MCF 10A (cell line): Measurements from ENCODE around the gene KRTAP21-2. TPM values are rescaled to one million over a fixed set of nuclear protein-coding genes. Genes with fewer than 3 reads are reported as not detected.

ENCODE experiments used
- BruUV-seq: library from RNA; stranded (reverse); fragments of 400-500 nt; replicated peaks from 2 replicates; lab custom pipeline; 2021; lab: Mats Ljungman, UMichigan
- CTCF ChIA-PET: fragments of 300-600 bp; sonication (Branson Sonifier 250); formaldehyde crosslinking; extraction: SDS; loops from one replicate; lab custom pipeline; 2021; ENCODE audit warnings: antibody characterized with exemption, inconsistent platforms; lab: Yijun Ruan, JAX
- POLR2A ChIA-PET: fragments of 300-600, 350-650 bp; sonication (Branson Sonifier 250); formaldehyde crosslinking; extraction: SDS; loops from one replicate; lab custom pipeline; 2020; ENCODE audit warnings: antibody characterized with exemption, inconsistent platforms; lab: Yijun Ruan, JAX
- DNase-seq: peaks from one replicate; pipeline ENCODE4 v3.0.0-alpha.2; 2018; ENCODE audit not compliant: unreplicated experiment
- H3K27ac Mint-ChIP-seq: one replicate; pipeline ENCODE4 v1.8.0; 2022; ENCODE audit warnings: mild to moderate bottlenecking, low read depth, mixed read lengths; ENCODE audit not compliant: unreplicated experiment
- H3K27me3 Mint-ChIP-seq: one replicate; pipeline ENCODE4 v1.8.0; 2022; ENCODE audit warnings: mixed read lengths; ENCODE audit not compliant: insufficient read depth, unreplicated experiment
- H3K36me3 Mint-ChIP-seq: one replicate; pipeline ENCODE4 v1.8.0; 2022; ENCODE audit warnings: mild to moderate bottlenecking, moderate library complexity, mixed read lengths; ENCODE audit not compliant: insufficient read depth, unreplicated experiment
- H3K4me1 Mint-ChIP-seq: one replicate; pipeline ENCODE4 v1.8.0; 2022; ENCODE audit warnings: mixed read lengths; ENCODE audit not compliant: insufficient read depth, unreplicated experiment
- H3K4me3 Mint-ChIP-seq: one replicate; pipeline ENCODE4 v1.8.0; 2022; ENCODE audit warnings: mild to moderate bottlenecking, moderate library complexity, mixed read lengths; ENCODE audit not compliant: unreplicated experiment
- H3K9me3 Mint-ChIP-seq: one replicate; pipeline ENCODE4 v1.8.0; 2022; ENCODE audit warnings: mixed read lengths; ENCODE audit not compliant: unreplicated experiment
- intact Hi-C: fragments of 100-400 bp; cut with micrococcal nuclease; formaldehyde crosslinking; loops from 2 replicates; pipeline ENCODE4 v1.14.1; 2022
- total RNA-seq: library from RNA; stranded (reverse); gene quantifications from 2 replicates; pipeline ENCODE4 v1.2.3, GENCODE V29; 2022
- TF ChIP-seq, protein P1 (sequence below): fragments of 200-600 bp; IDR thresholded peaks from one replicate; pipeline ENCODE4 v1.8.0; 2022; ENCODE audit warnings: antibody characterized with exemption, mild to moderate bottlenecking; ENCODE audit not compliant: unreplicated experiment

The KRTAP21-2 gene
- total RNA-seq, 1 experiment from 2014 or later = not detected

- no peak overlapping the region for H3K4me3 Mint-ChIP-seq
- DNase-seq = peak; percentile 4
- CTCF ChIA-PET = interaction anchor here (0.6 to 1.0 kb wide), 3 partner anchors 10 to 392 kb away, joined by 3 read pairs; no protein-coding TSS in a partner anchor
- H3K36me3 Mint-ChIP-seq = no peaks in the 10 kb centered on the region
- no peaks in the 10 kb centered on the region for H3K4me1 Mint-ChIP-seq
- no peak overlapping the region for H3K27ac Mint-ChIP-seq
- H3K9me3 Mint-ChIP-seq = no peaks in the 10 kb centered on the region
- TF ChIP-seq, protein P1, sequence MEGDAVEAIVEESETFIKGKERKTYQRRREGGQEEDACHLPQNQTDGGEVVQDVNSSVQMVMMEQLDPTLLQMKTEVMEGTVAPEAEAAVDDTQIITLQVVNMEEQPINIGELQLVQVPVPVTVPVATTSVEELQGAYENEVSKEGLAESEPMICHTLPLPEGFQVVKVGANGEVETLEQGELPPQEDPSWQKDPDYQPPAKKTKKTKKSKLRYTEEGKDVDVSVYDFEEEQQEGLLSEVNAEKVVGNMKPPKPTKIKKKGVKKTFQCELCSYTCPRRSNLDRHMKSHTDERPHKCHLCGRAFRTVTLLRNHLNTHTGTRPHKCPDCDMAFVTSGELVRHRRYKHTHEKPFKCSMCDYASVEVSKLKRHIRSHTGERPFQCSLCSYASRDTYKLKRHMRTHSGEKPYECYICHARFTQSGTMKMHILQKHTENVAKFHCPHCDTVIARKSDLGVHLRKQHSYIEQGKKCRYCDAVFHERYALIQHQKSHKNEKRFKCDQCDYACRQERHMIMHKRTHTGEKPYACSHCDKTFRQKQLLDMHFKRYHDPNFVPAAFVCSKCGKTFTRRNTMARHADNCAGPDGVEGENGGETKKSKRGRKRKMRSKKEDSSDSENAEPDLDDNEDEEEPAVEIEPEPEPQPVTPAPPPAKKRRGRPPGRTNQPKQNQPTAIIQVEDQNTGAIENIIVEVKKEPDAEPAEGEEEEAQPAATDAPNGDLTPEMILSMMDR = no peak
- POLR2A ChIA-PET = interaction anchor here (0.7 kb wide), 1 partner anchor 399 kb away, joined by 3 read pairs; no protein-coding TSS in a partner anchor
- H3K27me3 Mint-ChIP-seq = peaks cover 76% of the 10 kb centered on the region
- intact Hi-C loops = loop anchor here (5.0 kb wide), 1 partner anchor 226 kb away; no protein-coding TSS in a partner anchor
- BruUV-seq = no TSS peak
Measured at GRCh38 chr21:30733026-30733425, 14.0 kb downstream of the KRTAP21-2 start.

GRCh38 chr21:30726726-30727125 is 20.3 kb downstream of the KRTAP21-2 start:
- intact Hi-C loops = no loop called here
- POLR2A ChIA-PET = interaction anchor here (0.7 kb wide), 1 partner anchor 446 kb away, joined by 5 read pairs; no protein-coding TSS in a partner anchor
- H3K36me3 Mint-ChIP-seq = no peaks in the 10 kb centered on the region
- H3K4me3 Mint-ChIP-seq = no peak overlapping the region
- CTCF ChIA-PET = no interaction called here
- TF ChIP-seq, protein P1 = no peak
- no peaks in the 10 kb centered on the region for H3K9me3 Mint-ChIP-seq
- no TSS peak for BruUV-seq
- no peak overlapping the region for H3K27ac Mint-ChIP-seq
- no peaks in the 10 kb centered on the region for H3K4me1 Mint-ChIP-seq
- DNase-seq = no peak
- H3K27me3 Mint-ChIP-seq = peaks cover 95% of the 10 kb centered on the region

DNA sequence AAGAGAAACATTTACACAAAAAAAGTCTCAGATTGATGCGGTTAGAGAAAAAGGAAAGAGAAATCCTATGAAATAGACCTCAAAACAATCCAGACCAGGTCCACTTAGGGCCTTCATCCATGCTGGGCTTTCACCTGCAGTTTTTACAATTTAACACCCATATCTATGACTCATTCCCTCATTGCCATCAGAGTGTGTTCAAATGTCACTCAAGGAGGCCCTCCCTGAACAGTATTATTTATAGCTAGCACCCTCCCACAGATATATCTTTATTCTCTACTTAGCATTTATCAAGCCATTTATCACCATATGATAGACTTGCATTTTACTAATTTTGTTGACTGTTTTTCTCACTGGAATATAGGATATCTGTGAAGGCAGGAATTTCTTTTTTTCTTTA is 27.7 kb downstream of the KRTAP21-2 start:
- TF ChIP-seq, protein P1 = no peak
- POLR2A ChIA-PET = interaction anchor here (0.6 kb wide), 1 partner anchor 377 kb away, joined by 3 read pairs; no protein-coding TSS in a partner anchor

GRCh38 chr21:30718239-30718909 is 28.7 kb downstream of the KRTAP21-2 start, which contains the start of gene KRTAP21-3:
Gene KRTAP21-3, minus strand, starts transcription at chr21:30718777. Its CDS starts 18 bp downstream, at chr21:30718759.
- Mint-ChIP-seq H3K9me3 (no peaks in the 10 kb centered on the region), H3K4me1 (peaks cover 16% of the 10 kb centered on the region), H3K36me3 (no peaks in the 10 kb centered on the region), H3K4me3 (no peak within 1 kb of the TSS), H3K27me3 (peaks cover 13% of the 10 kb centered on the region), H3K27ac (no peak within 1 kb of the TSS)
- CTCF ChIA-PET = interaction anchor here (0.7 to 0.9 kb wide), 2 partner anchors 42 to 217 kb away, joined by 3 read pairs; no protein-coding TSS in a partner anchor
- POLR2A ChIA-PET = no interaction called here
- BruUV-seq = no TSS peak
- peak; percentile 47 for DNase-seq
- intact Hi-C loops = no loop called here
- TF ChIP-seq, protein P1 = no peak

More for the DNA sequence above, 27.7 kb downstream of the KRTAP21-2 start:
- CTCF ChIA-PET = interaction anchor here (0.7 to 0.9 kb wide), 2 partner anchors 43 to 218 kb away, joined by 3 read pairs; no protein-coding TSS in a partner anchor
- peak; percentile 2 for DNase-seq
- peaks cover 16% of the 10 kb centered on the region for H3K4me1 Mint-ChIP-seq
- no TSS peak for BruUV-seq
- no peaks in the 10 kb centered on the region for H3K36me3 Mint-ChIP-seq
- H3K4me3 Mint-ChIP-seq = no peak overlapping the region
- no peaks in the 10 kb centered on the region for H3K9me3 Mint-ChIP-seq
- H3K27me3 Mint-ChIP-seq = peaks cover 23% of the 10 kb centered on the region
- no peak overlapping the region for H3K27ac Mint-ChIP-seq
- intact Hi-C loops = no loop called here
